Tibial nerve (tissue), 4 donors: ENCODE measurements around the gene CCR5. TPM values are rescaled to one million over a fixed set of nuclear protein-coding genes. Genes with fewer than 3 reads are reported as not detected.

ENCODE experiments used
- total RNA-seq, 4 donors: library from RNA; depleted of rRNA; stranded (reverse); fragments of >200 nt; gene quantifications; one replicate each; pipeline ENCODE4 v1.1.0, GENCODE V29; 2016

CCR5 gene
- total RNA-seq, 4 donors from 2014 or later, result 0.22 to 1.2 (median 0.87) TPM

Other genes with a start within 250 kb of the CCR5 start
- 10 to 100 TPM in 1 of 4 donors, 1 to 10 TPM in 3; 4.0 to 25.2 (median 8.6) TPM for gene CCR1, start 162.6 kb upstream of the CCR5 start, total RNA-seq
- gene CCR3, start 128.5 kb upstream of the CCR5 start, total RNA-seq, result not detected
- 1 to 10 TPM; 1.7 to 4.8 (median 2.9) TPM for gene CCR2, start 16.8 kb upstream of the CCR5 start, total RNA-seq
- gene CCRL2, start 36.3 kb downstream of the CCR5 start, total RNA-seq, result 1 to 10 TPM; 1.3 to 2.7 (median 1.9) TPM
- gene LTF, start 94.0 kb downstream of the CCR5 start, total RNA-seq, result 1 to 10 TPM in 1 of 4 donors, under 1 TPM in 2, not detected in 1; 0.30 to 1.2 (median 0.42) TPM
- not detected for gene RTP3, start 127.0 kb downstream of the CCR5 start, total RNA-seq
- gene LRRC2, start 195.4 kb downstream of the CCR5 start, total RNA-seq, result 1 to 10 TPM in 1 of 4 donors, under 1 TPM in 2, not detected in 1; 0.59 to 1.5 (median 0.60) TPM
- under 1 TPM in 1 of 4 donors, not detected in 3; 0.22 TPM for gene FAM240A, start 241.6 kb downstream of the CCR5 start, total RNA-seq